A549 (cell line): ENCODE measurements around the gene PDCD10. TPM values are rescaled to one million over a fixed set of nuclear protein-coding genes. Genes with fewer than 3 reads are reported as not detected.

Experiments
- ATAC-seq, 2 experiments: fragments of 200-7000 bp in 1 of 2; fragments of >200 bp in 1 of 2; cut with Nextera tagmentation in 1 of 2; cut with Tn5 transposase in 1 of 2; 3 replicates each; pipeline versions ENCODE4 v1.8.0 to v1.9.1; 2018 to 2020; ENCODE audit warnings: mild to moderate bottlenecking in 1 of 2, moderate library complexity in 1 of 2
- CTCF ChIA-PET: fragments of 300-600 bp; sonication (Branson Sonifier 250); formaldehyde crosslinking; extraction: SDS; loops from one replicate; lab custom pipeline; 2021; ENCODE audit warnings: antibody characterized with exemption, inconsistent platforms; lab: Yijun Ruan, JAX
- POLR2A ChIA-PET: fragments of 350-600 bp; formaldehyde crosslinking; extraction: SDS; loops from one replicate; lab custom pipeline; 2021; ENCODE audit warnings: antibody characterized with exemption, inconsistent platforms; lab: Yijun Ruan, JAX
- DNase-seq, 2 experiments: peaks; one replicate each; pipeline versions ENCODE4 v3.0.0 to v3.0.0-alpha.2; 2011 to 2016; ENCODE audit warnings: low read depth in 1 of 2, low spot score in 1 of 2
- FAIRE-seq: peaks from 2 replicates; lab custom pipeline; 2011; peaks lifted over from hg19 to GRCh38; lab: Jason Lieb, UNC
- H3K27ac ChIP-seq, 2 experiments: fragments of >200 bp; sonication (Bioruptor Twin); formaldehyde crosslinking; 3 replicates each; pipeline ENCODE4 v1.5.1; 2016 to 2017
- H3K4me1 ChIP-seq: fragments of >200 bp; sonication (Bioruptor Twin); formaldehyde crosslinking; 3 replicates; pipeline ENCODE4 v1.6.1; 2016
- H3K4me2 ChIP-seq: fragments of >200 bp; sonication (Bioruptor Twin); formaldehyde crosslinking; 3 replicates; pipeline ENCODE4 v1.6.1; 2016
- H3K4me3 ChIP-seq: fragments of >200 bp; sonication (Bioruptor Twin); formaldehyde crosslinking; 3 replicates; pipeline ENCODE4 v1.5.1; 2016
- H3K9me3 ChIP-seq: fragments of >200 bp; sonication (Bioruptor Twin); formaldehyde crosslinking; 3 replicates; pipeline ENCODE4 v1.6.1; 2016
- BCL3 ChIP-seq: fragments of >200 bp; sonication (Bioruptor Twin); formaldehyde crosslinking; IDR thresholded peaks from 3 replicates; pipeline ENCODE4 v1.6.1; 2016
- E2F6 ChIP-seq: IDR thresholded peaks from 2 replicates; pipeline ENCODE4 v1.6.1; 2012; ENCODE audit warnings: low read depth, borderline replicate concordance
- EHF ChIP-seq: fragments of 250-450 bp; sonication (Bioruptor Pico); IDR thresholded peaks from 2 replicates; pipeline ENCODE4 v1.5.0; 2020; ENCODE audit warnings: mild to moderate bottlenecking
- EP300 ChIP-seq, 2 experiments: fragments of >200 bp; sonication (Bioruptor Twin); formaldehyde crosslinking; IDR thresholded peaks; 2 replicates in 1 of 2; 3 replicates in 1 of 2; pipeline ENCODE4 v1.6.1; 2016 to 2017
- ESRRA ChIP-seq: fragments of 150-350 bp; IDR thresholded peaks from 2 replicates; pipeline ENCODE4 v1.6.1; 2014; ENCODE audit warnings: mild to moderate bottlenecking, low read length, borderline replicate concordance
- FOXS1 ChIP-seq: fragments of 250-450 bp; sonication (Bioruptor Pico); IDR thresholded peaks from 2 replicates; pipeline ENCODE4 v1.5.0; 2020; ENCODE audit warnings: mild to moderate bottlenecking, moderate library complexity
- HOXA7 ChIP-seq: fragments of 250-450 bp; sonication (Bioruptor Pico); IDR thresholded peaks from 2 replicates; pipeline ENCODE4 v1.5.0; 2020; ENCODE audit warnings: mild to moderate bottlenecking, moderate library complexity
- HOXB5 ChIP-seq: fragments of 250-450 bp; sonication (Bioruptor Pico); IDR thresholded peaks from 2 replicates; pipeline ENCODE4 v1.5.0; 2020; ENCODE audit warnings: mild to moderate bottlenecking, moderate library complexity
- MAZ ChIP-seq: fragments of 150-350 bp; IDR thresholded peaks from 2 replicates; pipeline ENCODE4 v1.6.1; 2014; ENCODE audit warnings: antibody characterized with exemption, low read depth, low read length, borderline replicate concordance
- MYC ChIP-seq: IDR thresholded peaks from 2 replicates; pipeline ENCODE4 v1.6.1; 2012; ENCODE audit warnings: mild to moderate bottlenecking, inconsistent platforms, low read length, improper control_type of control experiment, borderline replicate concordance
- NFE2L2 ChIP-seq: fragments of 150-350 bp; conservative IDR thresholded peaks from 2 replicates; pipeline ENCODE4 v1.6.1; 2014; ENCODE audit warnings: low read length
- POLR2A ChIP-seq: IDR thresholded peaks from 2 replicates; pipeline ENCODE4 v1.6.1; 2012; ENCODE audit warnings: mild to moderate bottlenecking, low read length
- POLR2AphosphoS2 ChIP-seq: conservative IDR thresholded peaks from 2 replicates; pipeline ENCODE4 v1.6.1; 2012; ENCODE audit warnings: low read length, improper control_type of control experiment, inconsistent platforms
- RARB ChIP-seq: fragments of 250-450 bp; sonication (Bioruptor Pico); IDR thresholded peaks from 2 replicates; pipeline ENCODE4 v1.8.0; 2021; ENCODE audit warnings: mild to moderate bottlenecking, moderate library complexity
- SMC3 ChIP-seq: fragments of >200 bp; sonication (Bioruptor Twin); formaldehyde crosslinking; IDR thresholded peaks from 3 replicates; pipeline ENCODE4 v1.6.1; 2018; ENCODE audit warnings: inconsistent platforms
- SREBF2 ChIP-seq: fragments of 450-650 bp; IDR thresholded peaks from 2 replicates; pipeline ENCODE4 v1.6.1; 2014; ENCODE audit warnings: mild to moderate bottlenecking, moderate library complexity
- TFCP2L1 ChIP-seq: fragments of 250-450 bp; sonication (Bioruptor Pico); IDR thresholded peaks from 2 replicates; pipeline ENCODE4 v1.5.0; 2021; ENCODE audit warnings: mild to moderate bottlenecking
- TP53 ChIP-seq: fragments of 250-450 bp; sonication (Bioruptor Pico); IDR thresholded peaks from 2 replicates; pipeline ENCODE4 v1.5.0; 2021; ENCODE audit warnings: mild to moderate bottlenecking, moderate library complexity
- USF2 ChIP-seq: fragments of 450-650 bp; IDR thresholded peaks from 2 replicates; pipeline ENCODE4 v1.6.1; 2014; ENCODE audit warnings: antibody characterized with exemption
- ZC3H11A ChIP-seq: fragments of 450-650 bp; IDR thresholded peaks from 2 replicates; pipeline ENCODE4 v1.6.1; 2014; ENCODE audit warnings: antibody characterized with exemption, mild to moderate bottlenecking
- ZSCAN20 ChIP-seq: fragments of 250-450 bp; sonication (Bioruptor Pico); IDR thresholded peaks from 2 replicates; pipeline ENCODE4 v1.8.0; 2022; ENCODE audit warnings: mild to moderate bottlenecking, moderate library complexity
- WGBS: methylation state at CpG from one replicate; pipeline ENCODE4 v1.1.6; 2017; ENCODE audit errors: missing lambda C conversion rate; 5-methylcytosine and 5-hydroxymethylcytosine counted together
- polyA plus RNA-seq, 4 experiments: library from polyadenylated mRNA; depleted of rRNA in 3 of 4; stranded (reverse); fragments of >200 nt; fragmentation: RNase III in 1 of 4; extraction: RNeasy Plus Mini Kit Qiagen cat#74134 plus additional on column Dnase treatment in 1 of 4; gene quantifications; 2 replicates in 3 of 4; 3 replicates in 1 of 4; pipeline ENCODE4 v1.2.3, GENCODE V29; 2011 to 2017

The PDCD10 gene
- polyA plus RNA-seq, 2 of the 4 experiments (the other 2 are of a cell fraction): 53.7 to 100 TPM

- Histone ChIP-seq H3K9me3 (no peaks in the 10 kb centered on the region), H3K4me1 (peaks cover 44% of the 10 kb centered on the region), H3K4me3 (peak overlapping the region; percentile 69), H3K27ac (peak overlapping the region; percentile 88 to 94), H3K4me2 (peak overlapping the region; percentile 78)
- CTCF ChIA-PET: no interaction called here
- POLR2A ChIA-PET: no interaction called here
- DNase-seq: peak in 1 of 2 experiments; percentile 23
- under 1% methylated on average over 12 of the region's 12 CpGs for WGBS
- FAIRE-seq: no peak
- ATAC-seq: no peak; a peak in 1 of 6 replicates
- no peak for TF ChIP-seq USF2
- no peak for TF ChIP-seq NFE2L2
- TF ChIP-seq TP53 (CRISPR knock-in tag): no peak
- TF ChIP-seq HOXB5 (CRISPR knock-in tag): no peak
- no peak for TF ChIP-seq EP300 (IDR thresholded peaks at IDR 0.05)
- TF ChIP-seq E2F6: no peak
- TF ChIP-seq ZSCAN20: no peak
- no peak for TF ChIP-seq SREBF2
- TF ChIP-seq ESRRA: no peak
- no peak for TF ChIP-seq TFCP2L1 (CRISPR knock-in tag)
- TF ChIP-seq EHF (CRISPR knock-in tag): no peak
- no peak for TF ChIP-seq BCL3
- no peak for TF ChIP-seq MAZ
Measured at GRCh38 chr3:167733961-167734497, 663 bp downstream of the PDCD10 start.

- no peak for FAIRE-seq
- Histone ChIP-seq H3K9me3 (no peaks in the 10 kb centered on the region), H3K4me2 (peak overlapping the region; percentile 78), H3K27ac (no peak overlapping the region), H3K4me1 (peaks cover 57% of the 10 kb centered on the region), H3K4me3 (no peak overlapping the region; the same call in 2 of the 3 replicates)
- ATAC-seq: no peak
- 39% methylated on average over 7 of the region's 7 CpGs for WGBS
- no peak for DNase-seq
- ChIA-PET CTCF (no interaction called here), POLR2A (interaction anchor here (0.5 kb wide), 1 partner anchor 7 kb away, joined by 6 read pairs; no protein-coding TSS in a partner anchor)
- TF ChIP-seq MYC: no peak
- TF ChIP-seq SMC3: no peak
- no peak for TF ChIP-seq ZC3H11A
- no peak for TF ChIP-seq FOXS1 (CRISPR knock-in tag)
- TF ChIP-seq BCL3: no peak
- no peak for TF ChIP-seq POLR2A
- no peak for TF ChIP-seq MAZ
- no peak for TF ChIP-seq RARB (CRISPR knock-in tag)
- TF ChIP-seq POLR2AphosphoS2: no peak
- TF ChIP-seq HOXA7: no peak
Measured at GRCh38 chr3:167732313-167733065, 2.2 kb downstream of the PDCD10 start.
